ENCODE data around the gene RALBP1.
A peak's percentile ranks its signal among the peaks of the same experiment; 100 is the strongest.

RALBP1 gene

GRCh38 chr18:9513971-9514512, 38.7 kb downstream of the RALBP1 start:
- DNase-seq, result no peak

DNA sequence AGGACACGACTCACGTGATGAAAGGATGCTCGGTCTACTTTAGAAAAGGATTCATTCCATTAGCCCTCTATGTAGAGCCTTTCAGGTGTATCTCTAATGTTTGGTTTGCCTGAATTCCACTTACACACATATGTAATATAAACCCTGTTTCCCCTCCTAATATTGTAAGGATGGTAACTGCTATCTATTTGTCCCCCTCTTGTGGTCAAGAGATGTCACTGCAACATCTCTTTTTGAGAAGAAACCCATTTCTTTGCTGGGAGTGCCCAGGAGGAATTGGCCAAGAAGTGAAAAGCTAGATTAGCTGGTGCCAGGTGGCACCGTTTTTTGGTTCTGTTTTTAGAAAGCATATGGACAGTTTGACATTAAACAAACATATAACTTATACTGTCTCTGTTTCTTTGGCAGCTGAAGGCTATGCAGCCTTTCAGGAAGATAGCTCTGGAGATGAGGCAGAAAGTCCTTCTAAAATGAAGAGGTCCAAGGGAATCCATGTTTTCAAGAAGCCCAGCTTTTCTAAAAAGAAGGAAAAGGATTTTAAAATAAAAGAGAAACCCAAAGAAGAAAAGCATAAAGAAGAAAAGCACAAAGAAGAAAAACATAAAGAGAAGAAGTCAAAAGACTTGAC, 41.2 kb downstream of the RALBP1 start:
- DNase-seq, result peak; percentile 47

GRCh38 chr18:9517869-9518268, 42.6 kb downstream of the RALBP1 start:
- DNase-seq, result no peak

DNA sequence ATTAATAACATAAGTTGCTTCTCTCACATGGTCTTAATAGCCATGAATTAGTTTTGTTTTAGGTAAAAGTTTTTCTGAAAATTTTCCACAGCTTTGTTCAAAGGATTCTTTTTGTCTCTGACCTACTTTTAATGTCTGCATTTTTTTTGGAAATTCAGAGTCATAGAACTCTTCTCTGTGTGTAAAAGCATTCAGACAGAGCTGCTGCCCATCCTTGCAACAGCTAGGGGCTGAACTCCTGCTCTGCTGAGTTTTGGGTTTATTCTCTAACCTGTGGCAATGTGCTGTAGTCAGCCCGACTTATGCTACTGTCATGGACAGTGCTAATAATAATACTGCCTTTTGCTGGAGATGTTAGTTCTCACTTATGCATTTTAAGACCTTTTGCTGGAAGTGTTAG, 44.1 kb downstream of the RALBP1 start:
- DNase-seq, result no peak

- DNase-seq, result no peak
These were observed 45.4 kb downstream of the RALBP1 start for GRCh38 chr18:9520666-9521065.

GRCh38 chr18:9521770-9522169, 46.5 kb downstream of the RALBP1 start:
- no peak for DNase-seq

- DNase-seq, result no peak
These were observed 47.6 kb downstream of the RALBP1 start for GRCh38 chr18:9522952-9523351.

DNA sequence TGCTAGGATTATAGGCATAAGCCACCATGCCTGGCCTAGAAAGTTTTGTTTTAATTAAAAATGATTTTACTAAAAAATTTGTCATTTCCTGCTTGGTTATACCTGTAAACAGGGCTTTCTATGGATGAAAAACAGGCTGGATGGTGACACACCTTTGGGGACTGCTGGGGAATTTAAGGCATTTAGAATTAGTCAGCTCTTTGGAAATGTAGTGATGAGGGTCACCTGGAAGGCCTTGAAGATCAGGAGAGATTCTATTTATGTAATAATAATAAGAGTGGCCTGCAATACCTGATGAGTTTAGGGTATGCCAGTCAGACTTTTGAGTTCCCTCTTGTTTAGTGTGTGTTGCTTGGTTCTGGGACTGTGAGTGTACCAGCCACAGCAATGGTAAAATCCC, 51.1 kb downstream of the RALBP1 start:
- no peak for DNase-seq

DNA sequence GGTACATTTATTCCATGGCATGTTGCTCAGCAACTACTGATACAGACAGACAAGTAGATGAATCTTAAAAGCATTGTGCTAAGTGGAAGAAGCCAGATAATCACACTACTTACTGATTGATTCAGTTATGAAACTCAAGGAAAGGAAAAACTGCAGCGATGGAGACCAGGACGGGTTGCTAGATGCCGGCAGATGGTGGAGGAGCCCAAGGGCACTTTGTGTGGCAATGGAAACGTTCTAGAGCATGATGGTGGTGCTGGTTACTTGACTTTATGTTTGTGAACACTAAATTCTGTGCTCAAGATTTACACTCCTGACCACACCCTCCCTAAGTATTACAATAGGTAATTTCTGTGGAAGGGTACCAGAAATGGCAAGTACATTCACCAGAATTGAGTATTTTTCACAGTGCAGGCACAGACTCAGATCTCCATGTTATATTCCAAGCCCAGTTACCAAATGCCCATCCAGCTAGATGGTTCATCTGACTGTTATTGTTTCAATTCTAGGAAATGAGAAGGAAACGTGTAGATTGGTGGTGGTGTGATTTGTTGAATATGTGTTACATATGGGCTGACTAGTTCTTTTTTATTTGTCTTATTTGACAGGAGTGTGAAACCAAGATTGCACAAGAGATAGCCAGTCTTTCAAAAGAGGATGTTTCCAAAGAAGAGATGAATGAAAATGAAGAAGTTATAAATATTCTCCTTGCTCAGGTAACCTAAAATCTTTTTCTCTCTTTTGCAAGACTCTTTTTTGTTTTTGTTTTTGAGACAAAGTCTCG, 55.1 kb downstream of the RALBP1 start:
- no peak for DNase-seq

GRCh38 chr18:9531791-9532410, 56.6 kb downstream of the RALBP1 start:
- no peak for DNase-seq

DNA sequence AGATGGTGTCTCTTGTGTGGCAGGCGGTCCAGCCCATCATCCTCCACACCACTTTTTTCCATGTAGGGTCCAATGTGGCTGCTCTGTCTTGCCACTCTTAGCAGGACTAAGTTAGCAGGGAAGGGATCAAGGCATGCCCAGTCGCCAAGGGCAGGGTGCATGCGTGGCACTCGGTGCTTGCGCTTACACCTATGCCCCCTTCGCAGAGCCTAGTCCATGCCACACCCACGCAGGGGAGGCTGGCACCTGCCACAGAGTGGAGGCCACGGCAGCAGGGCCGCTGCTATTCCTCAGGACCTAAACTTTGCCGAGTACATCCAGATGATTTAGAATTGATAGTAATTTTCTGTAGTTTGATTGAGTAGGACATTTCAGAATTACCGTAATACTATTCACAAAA, 59.5 kb downstream of the RALBP1 start:
- DNase-seq, result no peak

- DNase-seq, result no peak
These were observed 60.2 kb downstream of the RALBP1 start for GRCh38 chr18:9535430-9535991.

DNA sequence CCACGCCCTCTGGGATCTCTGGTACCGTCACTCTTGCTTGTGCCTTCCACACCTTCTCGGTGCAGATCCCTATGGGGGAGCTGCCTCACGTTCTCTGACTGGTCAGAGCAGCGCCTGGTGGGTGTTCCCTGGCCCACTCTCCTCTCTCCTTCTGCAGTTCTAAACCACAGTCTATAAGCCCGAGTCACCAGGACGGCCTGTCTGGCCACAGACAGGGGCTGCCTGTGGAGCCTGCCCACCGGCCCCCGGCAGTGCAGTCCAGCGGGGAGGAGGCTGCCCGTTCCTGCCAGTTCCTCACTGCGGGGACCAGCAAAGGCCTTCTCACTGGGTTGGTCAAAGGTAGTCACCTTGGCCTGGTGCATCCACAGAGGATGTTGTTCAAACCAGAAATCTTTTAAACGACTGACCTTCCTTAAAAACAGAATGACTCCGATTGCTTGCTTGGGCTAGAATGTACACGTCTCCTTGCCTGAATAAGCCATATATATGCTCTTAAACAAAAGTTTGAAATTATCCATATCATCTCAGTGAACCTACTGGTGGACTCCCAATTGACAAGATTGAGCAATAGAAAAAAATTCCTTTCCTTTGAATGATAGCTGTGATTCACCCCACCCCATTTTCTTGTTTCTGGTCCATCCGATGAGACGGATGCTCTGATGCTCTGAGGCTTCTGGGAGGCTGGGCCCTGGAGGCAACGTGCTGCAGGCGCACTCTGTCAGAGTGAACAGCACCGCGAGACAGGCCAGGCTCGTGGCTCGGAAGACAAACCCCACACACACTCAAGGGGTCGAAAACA, 61.2 kb downstream of the RALBP1 start:
- DNase-seq, result no peak

- DNase-seq, result no peak
These were observed 62.4 kb downstream of the RALBP1 start for GRCh38 chr18:9537677-9538076.

DNA sequence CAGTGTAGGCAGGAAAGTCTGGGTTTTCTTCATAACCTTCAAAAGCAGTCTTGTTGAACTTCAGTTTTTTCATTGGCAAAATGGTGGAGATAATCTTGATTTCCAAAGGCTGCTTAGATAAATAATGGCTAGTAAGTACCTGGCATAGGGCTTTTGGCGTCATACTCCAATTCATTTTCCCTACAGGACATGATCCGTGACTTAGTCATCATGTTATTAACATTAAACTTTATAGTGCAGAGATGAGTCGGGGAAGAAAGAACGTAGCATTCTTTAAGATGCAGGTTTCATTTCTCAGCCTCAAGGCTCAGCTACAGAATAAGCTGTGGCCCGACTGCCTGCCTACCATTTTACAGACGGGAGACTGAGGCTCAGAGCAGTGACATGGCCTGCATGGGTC, 64.0 kb downstream of the RALBP1 start:
- no peak for DNase-seq

GRCh38 chr18:9539938-9540337, 64.6 kb downstream of the RALBP1 start:
- no peak for DNase-seq

GRCh38 chr18:9542924-9543323, 67.6 kb downstream of the RALBP1 start:
- DNase-seq, result no peak

DNA sequence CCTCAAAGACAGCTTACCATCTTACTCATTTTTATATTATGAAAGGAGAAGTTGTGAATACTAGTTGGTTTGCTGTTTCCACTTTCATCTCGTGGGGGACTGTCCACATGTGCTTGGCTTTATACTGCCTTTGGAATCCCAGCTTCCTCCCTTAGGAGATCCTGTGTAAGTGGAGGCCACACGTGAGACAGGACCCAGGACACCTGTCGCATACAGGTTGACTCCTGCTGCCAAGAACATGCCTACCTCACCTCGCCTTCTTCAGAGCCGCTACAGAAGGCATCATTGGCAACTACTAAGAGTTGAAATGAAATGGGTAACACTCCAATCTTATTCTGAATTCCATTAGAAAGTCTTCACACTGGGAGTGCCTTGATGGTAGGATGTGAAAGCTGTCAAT, 69.7 kb downstream of the RALBP1 start:
- DNase-seq, result no peak

DNA sequence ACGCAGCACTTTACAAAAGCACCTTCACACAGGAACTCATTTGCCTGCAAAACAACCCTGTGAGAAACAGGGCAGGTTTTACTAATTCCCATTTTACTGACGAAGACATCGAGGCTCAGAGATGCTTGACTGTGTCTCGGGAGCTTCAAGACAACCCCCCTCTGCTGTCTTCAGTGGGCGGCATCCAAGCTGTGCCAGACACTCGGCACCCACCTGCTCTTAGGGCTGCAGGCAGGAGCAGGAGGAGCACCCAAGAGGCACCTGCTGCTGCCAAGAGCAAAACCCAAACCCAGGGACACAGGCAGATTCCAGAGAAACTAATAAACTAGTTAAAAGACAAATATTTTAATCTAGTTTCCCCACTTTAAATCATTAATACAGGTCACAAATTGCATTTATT, 71.2 kb downstream of the RALBP1 start:
- DNase-seq, result no peak

- DNase-seq, result no peak
These were observed 72.5 kb downstream of the RALBP1 start for GRCh38 chr18:9547782-9548181.

GRCh38 chr18:9549405-9549804, 74.1 kb downstream of the RALBP1 start:
- DNase-seq, result no peak

GRCh38 chr18:9550429-9550828, 75.1 kb downstream of the RALBP1 start:
- no peak for DNase-seq

GRCh38 chr18:9552191-9552590, 76.9 kb downstream of the RALBP1 start:
- DNase-seq, result no peak

Measured in activated CD4-positive, alpha-beta T cell treated with anti-CD3 and anti-CD28 coated beads, Interleukin-2, amount 50 U/mL, for 16 hours (primary cell).